Thoracic aorta endothelial cell (primary cell): Measurements from ENCODE around the gene SLC39A13. TPM values are rescaled to one million over a fixed set of nuclear protein-coding genes. Genes with fewer than 3 reads are reported as not detected.

Source experiments
- small RNA-seq: library from RNA; depleted of rRNA; stranded (forward); fragments of <200 nt; gene quantifications from one replicate; pipeline ENCODE3, GENCODE V24; 2012
- total RNA-seq: library from RNA; depleted of rRNA; stranded (reverse); fragments of >200 nt; gene quantifications from 2 replicates; pipeline ENCODE4 v1.2.3, GENCODE V29; 2012

The SLC39A13 gene
- total RNA-seq, result 49.7 and 51.1 TPM in 2 replicates

GRCh38 chr11:47407746-47408590 is at the start of gene SLC39A13:
SLC39A13 (plus strand) TSS chr11:47408590; CDS start chr11:47410095, 1,505 bp downstream.

GRCh38 chr11:47378010-47378835 is 30.2 kb upstream of the SLC39A13 start, which contains the start of gene SPI1:
SPI1 (minus strand) TSS chr11:47378547; CDS start chr11:47378353, 194 bp downstream.

DNA sequence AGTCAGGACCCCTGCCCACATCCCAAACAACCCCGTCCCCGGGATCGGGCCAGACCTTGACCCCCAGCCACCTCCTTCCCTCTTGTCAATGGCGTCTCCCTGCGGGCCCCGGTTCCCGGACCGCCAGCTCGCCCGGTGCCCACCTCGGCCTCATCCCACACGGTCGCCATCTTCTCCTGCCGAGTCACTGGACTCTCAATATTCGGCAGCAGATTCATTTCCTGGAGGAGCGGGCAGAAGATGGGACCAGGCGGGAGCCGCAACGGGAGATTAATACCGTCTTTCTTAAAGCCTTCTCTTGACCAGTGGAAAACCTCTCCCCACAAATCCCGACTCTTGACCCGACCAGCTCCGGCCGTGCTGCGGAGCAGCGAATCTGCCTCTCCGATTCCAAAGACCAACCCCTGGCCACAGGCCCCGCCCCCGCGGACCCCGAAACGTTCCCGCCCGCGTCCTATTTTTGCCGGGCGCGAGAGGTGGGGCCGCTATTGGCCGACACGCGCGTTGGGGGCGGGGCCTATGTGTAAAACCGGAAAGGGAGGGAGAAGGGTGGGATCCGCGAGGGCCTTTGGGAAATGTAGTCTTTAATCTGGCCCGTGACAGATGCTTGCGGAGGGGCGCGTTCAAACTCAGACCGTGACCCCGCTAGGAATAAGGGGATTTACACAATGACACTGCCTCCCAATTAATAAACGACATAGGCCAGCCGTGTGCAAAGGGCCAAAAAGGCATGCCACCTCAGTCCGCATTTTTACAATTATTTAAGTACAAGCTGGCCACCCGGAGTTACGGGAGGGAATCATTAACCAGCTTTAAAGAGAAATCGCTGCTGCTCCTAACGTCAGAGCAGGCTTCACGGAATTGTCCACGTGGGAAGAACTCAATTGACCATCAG is 17.9 kb downstream of the SLC39A13 start, which contains the start of gene PSMC3:
Gene PSMC3 (minus strand): TSS at position 378 of the 895 bp plus-strand sequence. CDS start 160 bp downstream, at position 218.

DNA sequence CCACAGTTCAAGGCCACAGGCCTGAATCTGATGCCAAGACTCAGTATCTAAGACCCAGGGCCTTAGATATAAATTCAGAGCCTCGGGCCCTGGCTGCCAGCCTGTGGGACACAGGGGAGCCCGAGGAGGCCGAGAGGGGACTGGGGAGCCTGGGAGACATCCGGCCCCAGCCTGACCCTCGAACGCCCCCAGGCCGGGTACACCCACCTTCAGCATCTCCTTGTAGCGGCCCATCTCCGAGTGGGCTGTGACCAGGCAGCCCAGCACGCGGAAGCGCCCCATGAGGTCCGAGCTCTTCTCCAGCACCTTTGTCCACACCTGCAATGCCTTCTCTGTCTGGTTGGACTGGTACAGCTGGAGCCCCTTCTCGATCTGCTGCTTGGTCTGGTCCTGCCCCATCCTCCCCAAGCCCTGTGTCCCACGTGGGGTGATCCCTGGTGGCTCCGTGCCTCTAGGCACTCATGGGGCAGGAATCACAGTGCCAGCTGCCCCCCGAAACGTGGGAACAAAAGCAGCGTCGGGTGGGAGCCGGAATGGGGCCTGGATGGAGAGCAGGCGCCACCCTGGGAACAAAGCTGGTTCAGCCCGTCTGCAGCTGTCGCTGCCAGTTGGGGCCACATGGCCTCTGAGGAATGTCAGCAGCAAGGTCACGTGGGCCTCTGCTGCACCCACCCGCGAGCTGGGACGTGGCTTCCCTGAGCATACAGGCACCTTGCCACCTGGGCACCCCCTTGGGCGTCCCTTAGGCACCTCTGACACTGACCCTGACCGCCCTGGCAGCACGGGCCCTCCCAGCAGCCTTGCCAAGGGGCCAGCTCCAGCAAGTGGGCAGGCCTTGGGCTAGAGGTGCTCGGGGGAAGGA is 40.4 kb downstream of the SLC39A13 start, which contains the start of gene RAPSN:
Gene RAPSN (minus strand): TSS at position 571 of the 862 bp plus-strand sequence. CDS start 172 bp downstream, at position 399.

Small RNAs within 50 kb of the gene (small RNA-seq; reads per million reads assigned to genes)
- not detected for gene MIR4487

Other genes starting within 250 kb of the SLC39A13 start
- 113 and 145 TPM in 2 replicates for gene ARFGAP2, start 231.7 kb upstream of the SLC39A13 start, total RNA-seq
- gene PACSIN3, start 222.2 kb upstream of the SLC39A13 start, total RNA-seq, result 13.0 and 14.6 TPM in 2 replicates
- gene DDB2, start 193.6 kb upstream of the SLC39A13 start, total RNA-seq, result 85.0 and 103 TPM in 2 replicates
- gene ACP2, start 159.8 kb upstream of the SLC39A13 start, total RNA-seq, result 23.5 and 27.3 TPM in 2 replicates
- 2.8 and 3.2 TPM in 2 replicates for gene NR1H3, start 150.6 kb upstream of the SLC39A13 start, total RNA-seq
- 20.5 and 25.5 TPM in 2 replicates for gene MADD, start 138.5 kb upstream of the SLC39A13 start, total RNA-seq
- not detected in 2 replicates for gene MYBPC3, start 55.9 kb upstream of the SLC39A13 start, total RNA-seq
- not detected in 2 replicates for gene SPI1, start 30.0 kb upstream of the SLC39A13 start, total RNA-seq
- 165 and 178 TPM in 2 replicates for gene PSMC3, start 17.8 kb downstream of the SLC39A13 start, total RNA-seq
- 0.07 and 0.13 TPM in 2 replicates for gene RAPSN, start 40.5 kb downstream of the SLC39A13 start, total RNA-seq
- 145 and 147 TPM in 2 replicates for gene CELF1, start 144.5 kb downstream of the SLC39A13 start, total RNA-seq
- 66.2 and 78.3 TPM in 2 replicates for gene PTPMT1, start 157.0 kb downstream of the SLC39A13 start, total RNA-seq
- gene KBTBD4, start 170.4 kb downstream of the SLC39A13 start, total RNA-seq, result 21.4 and 27.5 TPM in 2 replicates
- 68.4 and 73.0 TPM in 2 replicates for gene NDUFS3, start 170.5 kb downstream of the SLC39A13 start, total RNA-seq
- not detected in 2 replicates for gene FAM180B, start 178.1 kb downstream of the SLC39A13 start, total RNA-seq
- 0.27 and 0.43 TPM in 2 replicates for gene C1QTNF4, start 185.8 kb downstream of the SLC39A13 start, total RNA-seq
- 114 and 118 TPM in 2 replicates for gene MTCH2, start 234.0 kb downstream of the SLC39A13 start, total RNA-seq